Measurements from ENCODE around the gene RNF157. TPM values are rescaled to one million over a fixed set of nuclear protein-coding genes. Genes with fewer than 3 reads are reported as not detected.
A peak's percentile ranks its signal among the peaks of the same experiment; 100 is the strongest.

Gene RNF157
- total and polyA plus RNA-seq, 2 of the 13 experiments (the other 11 are each of a cell fraction or from before 2014, with no cell fraction given) = 0.44 to 1.5 TPM

DNA sequence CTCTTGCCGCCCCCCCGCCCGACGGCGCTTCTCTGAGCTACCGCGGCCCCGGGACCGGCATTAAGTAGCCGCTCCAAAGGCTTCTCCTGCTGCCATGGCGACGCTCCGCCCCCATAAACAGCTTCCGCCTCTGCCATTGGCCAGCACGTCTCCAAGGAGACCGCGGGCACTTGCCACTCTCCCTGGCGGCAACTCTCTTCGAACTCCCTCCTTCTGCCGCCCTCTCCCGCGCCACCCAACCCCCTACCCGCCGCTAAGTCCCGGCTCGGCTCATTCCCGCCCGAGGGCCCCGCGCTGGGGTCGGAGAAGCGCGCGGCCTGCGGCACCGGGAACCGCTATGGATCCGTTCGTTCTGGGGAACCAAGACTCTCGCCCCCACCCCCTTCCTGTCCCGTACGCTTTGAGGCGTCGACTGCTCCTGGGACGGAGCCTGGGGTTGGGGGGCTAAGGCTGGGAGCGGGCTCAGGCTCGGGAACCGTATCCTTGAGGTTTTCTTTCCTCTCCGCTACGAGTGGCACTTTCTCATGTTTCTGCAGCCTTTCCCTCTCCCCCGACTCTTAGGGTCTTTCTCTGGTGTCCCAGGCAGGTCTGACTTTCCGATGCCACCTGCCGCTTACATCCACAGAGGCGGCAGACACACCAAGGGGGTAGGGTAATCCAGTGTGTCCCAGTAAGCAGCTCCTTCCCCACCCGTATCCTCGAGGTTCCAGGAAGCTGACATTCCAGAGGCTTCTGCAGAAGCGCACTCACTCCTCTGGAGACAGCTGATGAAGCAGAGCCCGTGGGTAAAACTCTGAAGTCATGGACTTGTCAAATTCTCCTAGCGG is 98.9 kb downstream of the RNF157 start, which contains the start of gene FOXJ1 (continued):
- TF ChIP-seq ZNF225 (CRISPR knock-in tag; IDR thresholded peaks at IDR 0.05) (peak; percentile 73; the same call in 1 of the 2 replicates), GFI1 (CRISPR knock-in tag; IDR thresholded peaks at IDR 0.05; ENCODE audit: borderline replicate concordance) (peak; percentile 53; the same call in 1 of the 2 replicates), KLF16 (CRISPR knock-in tag; IDR thresholded peaks at IDR 0.05) (0 out of 4 replicates have a peak, but pooled peaks of 1 of the 2 experiments have one; percentile 42), ELF1 (CRISPR knock-in tag; IDR thresholded peaks at IDR 0.05) (no peak), U2AF2 (IDR thresholded peaks at IDR 0.05; ENCODE audit: low read depth, low read length) (peak; percentile 100), ERF (CRISPR knock-in tag; IDR thresholded peaks at IDR 0.05) (0 out of 2 replicates have a peak, but pooled peaks have one; percentile 62), KDM3A (CRISPR knock-in tag; IDR thresholded peaks at IDR 0.05; ENCODE audit: low read depth) (0 out of 2 replicates have a peak, but pooled peaks have one; percentile 70), SALL1 (CRISPR knock-in tag; IDR thresholded peaks at IDR 0.05) (peak; percentile 38; the same call in 1 of the 2 replicates), TOPORS (CRISPR knock-in tag; IDR thresholded peaks at IDR 0.05) (0 out of 2 replicates have a peak, but pooled peaks have one; percentile 26), CHD2 (IDR thresholded peaks at IDR 0.05; ENCODE audit: low read depth, low read length) (peak; percentile 44; the same call in 1 of the 2 replicates), KLF6 (CRISPR knock-in tag; IDR thresholded peaks at IDR 0.05) (0 out of 2 replicates have a peak, but pooled peaks have one; percentile 27), ZNF747 (CRISPR knock-in tag; IDR thresholded peaks at IDR 0.05; ENCODE audit: borderline replicate concordance) (no peak), ZNF614 (CRISPR knock-in tag; IDR thresholded peaks at IDR 0.05; ENCODE audit: borderline replicate concordance) (peak; percentile 58; the same call in 1 of the 2 replicates), ZNF205 (CRISPR knock-in tag; IDR thresholded peaks at IDR 0.05) (peak; percentile 46; the same call in 1 of the 2 replicates), MEF2D (CRISPR knock-in tag; IDR thresholded peaks at IDR 0.05) (0 out of 2 replicates have a peak, but pooled peaks have one; percentile 21), ZNF335 (CRISPR knock-in tag; IDR thresholded peaks at IDR 0.05) (0 out of 2 replicates have a peak, but pooled peaks have one; percentile 25)
- TF ChIP-seq, protein P1, sequence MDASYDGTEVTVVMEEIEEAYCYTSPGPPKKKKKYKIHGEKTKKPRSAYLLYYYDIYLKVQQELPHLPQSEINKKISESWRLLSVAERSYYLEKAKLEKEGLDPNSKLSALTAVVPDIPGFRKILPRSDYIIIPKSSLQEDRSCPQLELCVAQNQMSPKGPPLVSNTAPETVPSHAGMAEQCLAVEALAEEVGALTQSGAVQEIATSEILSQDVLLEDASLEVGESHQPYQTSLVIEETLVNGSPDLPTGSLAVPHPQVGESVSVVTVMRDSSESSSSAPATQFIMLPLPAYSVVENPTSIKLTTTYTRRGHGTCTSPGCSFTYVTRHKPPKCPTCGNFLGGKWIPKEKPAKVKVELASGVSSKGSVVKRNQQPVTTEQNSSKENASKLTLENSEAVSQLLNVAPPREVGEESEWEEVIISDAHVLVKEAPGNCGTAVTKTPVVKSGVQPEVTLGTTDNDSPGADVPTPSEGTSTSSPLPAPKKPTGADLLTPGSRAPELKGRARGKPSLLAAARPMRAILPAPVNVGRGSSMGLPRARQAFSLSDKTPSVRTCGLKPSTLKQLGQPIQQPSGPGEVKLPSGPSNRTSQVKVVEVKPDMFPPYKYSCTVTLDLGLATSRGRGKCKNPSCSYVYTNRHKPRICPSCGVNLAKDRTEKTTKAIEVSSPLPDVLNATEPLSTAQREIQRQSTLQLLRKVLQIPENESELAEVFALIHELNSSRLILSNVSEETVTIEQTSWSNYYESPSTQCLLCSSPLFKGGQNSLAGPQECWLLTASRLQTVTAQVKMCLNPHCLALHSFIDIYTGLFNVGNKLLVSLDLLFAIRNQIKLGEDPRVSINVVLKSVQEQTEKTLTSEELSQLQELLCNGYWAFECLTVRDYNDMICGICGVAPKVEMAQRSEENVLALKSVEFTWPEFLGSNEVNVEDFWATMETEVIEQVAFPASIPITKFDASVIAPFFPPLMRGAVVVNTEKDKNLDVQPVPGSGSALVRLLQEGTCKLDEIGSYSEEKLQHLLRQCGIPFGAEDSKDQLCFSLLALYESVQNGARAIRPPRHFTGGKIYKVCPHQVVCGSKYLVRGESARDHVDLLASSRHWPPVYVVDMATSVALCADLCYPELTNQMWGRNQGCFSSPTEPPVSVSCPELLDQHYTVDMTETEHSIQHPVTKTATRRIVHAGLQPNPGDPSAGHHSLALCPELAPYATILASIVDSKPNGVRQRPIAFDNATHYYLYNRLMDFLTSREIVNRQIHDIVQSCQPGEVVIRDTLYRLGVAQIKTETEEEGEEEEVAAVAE (CRISPR knock-in tag; IDR thresholded peaks at IDR 0.05; ENCODE audit: borderline replicate concordance) = 0 out of 2 replicates have a peak, but pooled peaks have one; percentile 50
- TF ChIP-seq, protein P2, sequence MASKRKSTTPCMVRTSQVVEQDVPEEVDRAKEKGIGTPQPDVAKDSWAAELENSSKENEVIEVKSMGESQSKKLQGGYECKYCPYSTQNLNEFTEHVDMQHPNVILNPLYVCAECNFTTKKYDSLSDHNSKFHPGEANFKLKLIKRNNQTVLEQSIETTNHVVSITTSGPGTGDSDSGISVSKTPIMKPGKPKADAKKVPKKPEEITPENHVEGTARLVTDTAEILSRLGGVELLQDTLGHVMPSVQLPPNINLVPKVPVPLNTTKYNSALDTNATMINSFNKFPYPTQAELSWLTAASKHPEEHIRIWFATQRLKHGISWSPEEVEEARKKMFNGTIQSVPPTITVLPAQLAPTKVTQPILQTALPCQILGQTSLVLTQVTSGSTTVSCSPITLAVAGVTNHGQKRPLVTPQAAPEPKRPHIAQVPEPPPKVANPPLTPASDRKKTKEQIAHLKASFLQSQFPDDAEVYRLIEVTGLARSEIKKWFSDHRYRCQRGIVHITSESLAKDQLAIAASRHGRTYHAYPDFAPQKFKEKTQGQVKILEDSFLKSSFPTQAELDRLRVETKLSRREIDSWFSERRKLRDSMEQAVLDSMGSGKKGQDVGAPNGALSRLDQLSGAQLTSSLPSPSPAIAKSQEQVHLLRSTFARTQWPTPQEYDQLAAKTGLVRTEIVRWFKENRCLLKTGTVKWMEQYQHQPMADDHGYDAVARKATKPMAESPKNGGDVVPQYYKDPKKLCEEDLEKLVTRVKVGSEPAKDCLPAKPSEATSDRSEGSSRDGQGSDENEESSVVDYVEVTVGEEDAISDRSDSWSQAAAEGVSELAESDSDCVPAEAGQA (IDR thresholded peaks at IDR 0.05; ENCODE audit: low read depth) = no peak
- TF ChIP-seq, protein P2 (CRISPR knock-in tag; IDR thresholded peaks at IDR 0.05; ENCODE audit: borderline replicate concordance) = no peak
